ENCODE data around the gene MSS51. TPM values are rescaled to one million over a fixed set of nuclear protein-coding genes. Genes with fewer than 3 reads are reported as not detected.
"Not testable (repeated sequence)": the region's sequence is repeated elsewhere in the genome, so short reads cannot be mapped to it uniquely, and the experiment has no call there.

Gene MSS51
- total RNA-seq, 1 experiment from 2014 or later, result 2.1 TPM

GRCh38 chr10:73398024-73398423, 35.3 kb downstream of the MSS51 start:
- no TSS peak for BruUV-seq (replicated peaks)
- H3K27me3 ChIP-seq (replicated peaks; ENCODE audit: control insufficient read depth, insufficient read depth, low read length), result no peaks in the 10 kb centered on the region
- H3K9me3 ChIP-seq, result no peaks in the 10 kb centered on the region; the same call in 1 of the 2 replicates
- Mint-ChIP-seq H3K27me3 (ENCODE audit: insufficient read depth, unreplicated experiment) (no peaks in the 10 kb centered on the region), H3K4me3 (ENCODE audit: unreplicated experiment) (no peak overlapping the region), H3K4me1 (ENCODE audit: low read depth, unreplicated experiment) (peaks cover 7% of the 10 kb centered on the region), H3K36me3 (ENCODE audit: insufficient read depth, unreplicated experiment) (peaks cover 88% of the 10 kb centered on the region), H3K9me3 (ENCODE audit: unreplicated experiment) (no peaks in the 10 kb centered on the region), H3K27ac (ENCODE audit: unreplicated experiment) (no peak overlapping the region)
- H3K4me3 ChIP-seq (ENCODE audit: low read depth, low read length), result no peak overlapping the region
- TF ChIP-seq CTCF (IDR thresholded peaks at IDR 0.05; ENCODE audit: insufficient read depth in 1 of 2, low read depth in 1 of 2, low read length in 1 of 2, severe bottlenecking in 1 of 2, unreplicated experiment in 1 of 2), result peak in 1 of 2 experiments; percentile 56
- peaks cover 4% of the 10 kb centered on the region for H3K36me3 ChIP-seq (ENCODE audit: control insufficient read depth, insufficient read depth, low read length)
- ChIA-PET CTCF (interaction anchor here (0.5 to 1.1 kb wide), 5 partner anchors 9 to 151 kb away, joined by 3 to 6 read pairs (median 3); partner anchors contain the start of genes ANXA7, CFAP70 and DNAJC9), POLR2A (interaction anchor here (0.6 kb wide), 1 partner anchor 406 kb away, joined by 3 read pairs; no protein-coding TSS in a partner anchor)
- intact Hi-C loops (cut with micrococcal nuclease; ENCODE audit: unreplicated experiment), result no loop called here
- DNase-seq, result peak in 1 of 2 experiments; percentile 53
- no peaks in the 10 kb centered on the region for H3K4me1 ChIP-seq

DNA sequence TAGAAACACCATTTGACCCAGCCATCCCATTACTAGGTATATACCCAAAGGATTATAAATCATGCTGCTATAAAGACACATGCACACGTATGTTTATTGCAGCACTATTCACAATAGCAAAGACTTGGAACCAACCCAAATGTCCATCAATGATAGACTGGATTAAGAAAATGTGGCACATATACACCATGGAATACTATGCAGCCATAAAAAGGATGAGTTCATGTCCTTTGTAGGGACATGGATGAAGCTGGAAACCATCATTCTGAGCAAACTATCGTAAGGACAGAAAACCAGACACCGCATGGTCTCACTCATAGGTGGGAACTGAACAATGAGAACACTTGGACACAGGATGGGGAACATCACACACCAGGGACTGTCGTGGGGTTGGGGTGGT, 39.0 kb downstream of the MSS51 start:
- H3K4me3 ChIP-seq (ENCODE audit: low read depth, low read length); H3K9me3 ChIP-seq; H3K4me3 Mint-ChIP-seq (ENCODE audit: unreplicated experiment); POLR2A ChIA-PET; BruUV-seq (replicated peaks); H3K4me1 ChIP-seq; intact Hi-C loops (cut with micrococcal nuclease; ENCODE audit: unreplicated experiment); H3K36me3 ChIP-seq (ENCODE audit: control insufficient read depth, insufficient read depth, low read length); H3K4me1 Mint-ChIP-seq (ENCODE audit: low read depth, unreplicated experiment); H3K27ac Mint-ChIP-seq (ENCODE audit: unreplicated experiment); H3K27me3 ChIP-seq (replicated peaks; ENCODE audit: control insufficient read depth, insufficient read depth, low read length); H3K27me3 Mint-ChIP-seq (ENCODE audit: insufficient read depth, unreplicated experiment); H3K9me3 Mint-ChIP-seq (ENCODE audit: unreplicated experiment); DNase-seq; CTCF ChIA-PET: not testable (repeated sequence)
- H3K36me3 Mint-ChIP-seq (ENCODE audit: insufficient read depth, unreplicated experiment), result peaks cover 92% of the 10 kb centered on the region

DNA sequence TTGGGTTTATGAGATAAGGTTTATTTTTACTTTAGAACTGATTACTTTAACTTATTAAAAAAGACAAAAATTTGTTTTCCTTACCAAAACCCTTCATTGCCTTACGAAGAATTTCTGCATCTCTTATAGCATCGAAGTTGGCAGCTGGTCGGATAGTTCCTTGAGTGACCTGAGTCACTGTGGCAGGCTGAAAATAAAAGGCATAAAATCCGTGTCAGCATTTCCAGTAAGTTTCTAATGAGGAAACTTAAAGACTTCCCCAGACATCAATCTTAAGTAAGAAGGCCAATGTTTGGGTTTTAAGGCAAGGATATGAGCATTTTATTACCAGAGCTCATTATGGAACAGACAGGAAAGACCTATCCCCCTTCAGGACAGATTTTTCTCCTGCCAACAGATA, 45.1 kb downstream of the MSS51 start:
- H3K4me3 ChIP-seq (ENCODE audit: low read depth, low read length), result no peak overlapping the region
- Mint-ChIP-seq H3K27me3 (ENCODE audit: insufficient read depth, unreplicated experiment) (no peaks in the 10 kb centered on the region), H3K4me1 (ENCODE audit: low read depth, unreplicated experiment) (no peaks in the 10 kb centered on the region), H3K36me3 (ENCODE audit: insufficient read depth, unreplicated experiment) (peaks cover 91% of the 10 kb centered on the region), H3K9me3 (ENCODE audit: unreplicated experiment) (no peaks in the 10 kb centered on the region), H3K27ac (ENCODE audit: unreplicated experiment) (no peak overlapping the region), H3K4me3 (ENCODE audit: unreplicated experiment) (no peak overlapping the region)
- no peaks in the 10 kb centered on the region for H3K4me1 ChIP-seq
- intact Hi-C loops (cut with micrococcal nuclease; ENCODE audit: unreplicated experiment), result no loop called here
- no peaks in the 10 kb centered on the region for H3K27me3 ChIP-seq (replicated peaks; ENCODE audit: control insufficient read depth, insufficient read depth, low read length)
- DNase-seq, result no peak
- no TSS peak for BruUV-seq (replicated peaks)
- CTCF ChIA-PET, result no interaction called here
- no peaks in the 10 kb centered on the region for H3K9me3 ChIP-seq
- POLR2A ChIA-PET, result no interaction called here
- TF ChIP-seq CTCF (IDR thresholded peaks at IDR 0.05; ENCODE audit: insufficient read depth in 1 of 2, low read depth in 1 of 2, low read length in 1 of 2, severe bottlenecking in 1 of 2, unreplicated experiment in 1 of 2), result no peak
- H3K36me3 ChIP-seq (ENCODE audit: control insufficient read depth, insufficient read depth, low read length), result 0 out of 2 replicates have a peak, but pooled peaks cover 1% of the 10 kb centered on the region

DNA sequence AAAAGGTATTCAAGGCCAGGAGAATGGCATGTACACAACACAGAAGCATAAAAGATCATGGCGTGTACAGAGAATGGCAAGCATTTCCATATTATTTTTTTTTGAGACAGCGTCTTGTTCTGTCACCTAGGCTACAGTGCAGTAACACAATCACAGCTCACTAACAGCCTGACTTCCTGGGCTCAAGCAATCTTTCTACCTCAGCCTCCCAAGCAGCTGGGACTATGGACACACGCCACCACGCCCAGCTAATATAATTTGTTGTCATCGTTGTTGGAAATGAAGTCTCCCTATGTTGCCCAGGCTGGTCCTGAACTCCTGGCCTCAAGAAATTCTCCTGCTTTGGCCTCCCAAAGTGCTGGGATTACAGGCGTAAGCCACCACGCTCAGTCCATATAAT, 46.8 kb downstream of the MSS51 start:
- Mint-ChIP-seq H3K4me3 (ENCODE audit: unreplicated experiment) (no peak overlapping the region), H3K27ac (ENCODE audit: unreplicated experiment) (no peak overlapping the region), H3K27me3 (ENCODE audit: insufficient read depth, unreplicated experiment) (no peaks in the 10 kb centered on the region), H3K36me3 (ENCODE audit: insufficient read depth, unreplicated experiment) (peaks cover 95% of the 10 kb centered on the region), H3K4me1 (ENCODE audit: low read depth, unreplicated experiment) (no peaks in the 10 kb centered on the region), H3K9me3 (ENCODE audit: unreplicated experiment) (no peaks in the 10 kb centered on the region)
- no peak for DNase-seq
- Histone ChIP-seq H3K27me3 (replicated peaks; ENCODE audit: control insufficient read depth, insufficient read depth, low read length) (no peaks in the 10 kb centered on the region), H3K36me3 (ENCODE audit: control insufficient read depth, insufficient read depth, low read length) (peaks cover 4% of the 10 kb centered on the region; the same call in 1 of the 2 replicates), H3K4me3 (ENCODE audit: low read depth, low read length) (no peak overlapping the region), H3K4me1 (no peaks in the 10 kb centered on the region), H3K9me3 (no peaks in the 10 kb centered on the region)
- ChIA-PET POLR2A (no interaction called here), CTCF (no interaction called here)
- BruUV-seq (replicated peaks), result no TSS peak
- TF ChIP-seq CTCF (IDR thresholded peaks at IDR 0.05; ENCODE audit: insufficient read depth in 1 of 2, low read depth in 1 of 2, low read length in 1 of 2, severe bottlenecking in 1 of 2, unreplicated experiment in 1 of 2), result no peak
- intact Hi-C loops (cut with micrococcal nuclease; ENCODE audit: unreplicated experiment), result no loop called here

Data from Caco-2 (cell line).